SK-N-MC (cell line): ENCODE data around the gene CLEC14A.

Experiments
- DNase-seq: peaks from one replicate; pipeline ENCODE4 v3.0.0-alpha.2; 2011; ENCODE audit warnings: low read depth, low spot score
- H3K27ac ChIP-seq: fragments of 200-600 bp; sonication (generic); 2 replicates; pipeline ENCODE4 v1.5.1; 2016; ENCODE audit warnings: mixed run types
- H3K36me3 ChIP-seq: fragments of 200-600 bp; sonication (generic); 2 replicates; pipeline ENCODE4 v1.6.1; 2017; ENCODE audit warnings: antibody characterized with exemption, low read length, mixed read lengths; ENCODE audit not compliant: insufficient read depth
- H3K4me3 ChIP-seq: fragments of 200-600 bp; sonication (generic); 2 replicates; pipeline ENCODE4 v1.5.1; 2016
- H3K9ac ChIP-seq: fragments of 200-600 bp; sonication (generic); 2 replicates; pipeline ENCODE4 v1.8.0; 2017; ENCODE audit warnings: mixed run types, mixed read lengths; ENCODE audit not compliant: insufficient read length
- H3K9me3 ChIP-seq: fragments of 200-600 bp; sonication (generic); 2 replicates; pipeline ENCODE4 v1.6.1; 2017; ENCODE audit warnings: low read depth, mild to moderate bottlenecking, antibody characterized with exemption, low read length, moderate library complexity, mixed read lengths
- EZH2 ChIP-seq: fragments of 200-600 bp; sonication (generic); IDR thresholded peaks from one replicate; pipeline ENCODE4 v1.6.1; 2017; ENCODE audit warnings: antibody characterized with exemption
- FOXP2 ChIP-seq: optimal IDR thresholded peaks from 2 replicates; pipeline ENCODE3; 2011; ENCODE audit warnings: mild to moderate bottlenecking, moderate library complexity; ENCODE audit not compliant: insufficient read depth; ENCODE audit errors: extremely low read length, control extremely low read depth
- POLR2AphosphoS5 ChIP-seq: IDR thresholded peaks from 2 replicates; pipeline ENCODE4 v1.6.1; 2012; ENCODE audit warnings: mild to moderate bottlenecking, low read depth, low read length, borderline replicate concordance

The CLEC14A gene

GRCh38 chr14:38233218-38233617 is 22.7 kb downstream of the CLEC14A start:
- H3K27ac ChIP-seq, result no peak overlapping the region
- H3K9me3 ChIP-seq, result no peaks in the 10 kb centered on the region
- H3K4me3 ChIP-seq, result no peak overlapping the region
- DNase-seq, result no peak
- TF ChIP-seq EZH2 (no peak), POLR2AphosphoS5 (no peak), FOXP2 (no peak)
- H3K9ac ChIP-seq, result no peak overlapping the region
- H3K36me3 ChIP-seq, result no peaks in the 10 kb centered on the region

GRCh38 chr14:38226366-38226765 is 29.5 kb downstream of the CLEC14A start:
- Histone ChIP-seq H3K36me3 (no peaks in the 10 kb centered on the region), H3K4me3 (no peak overlapping the region), H3K9ac (no peak overlapping the region), H3K27ac (no peak overlapping the region), H3K9me3 (no peaks in the 10 kb centered on the region)
- TF ChIP-seq POLR2AphosphoS5 (no peak), EZH2 (no peak), FOXP2 (no peak)
- DNase-seq, result no peak

- DNase-seq, result no peak
- TF ChIP-seq POLR2AphosphoS5, result no peak
- no peak overlapping the region for H3K4me3 ChIP-seq
- H3K27ac ChIP-seq, result no peak overlapping the region
- H3K9me3 ChIP-seq, result no peaks in the 10 kb centered on the region
- H3K36me3 ChIP-seq, result no peaks in the 10 kb centered on the region
- H3K9ac ChIP-seq, result no peak overlapping the region
These were observed 29.9 kb downstream of the CLEC14A start for GRCh38 chr14:38225946-38226345.

- DNase-seq, result no peak
- TF ChIP-seq FOXP2 (no peak), EZH2 (no peak), POLR2AphosphoS5 (no peak)
These were observed 31.6 kb downstream of the CLEC14A start for GRCh38 chr14:38224338-38224737.

GRCh38 chr14:38221077-38221476 is 34.8 kb downstream of the CLEC14A start:
- DNase-seq, result no peak
- no peak for TF ChIP-seq EZH2
- TF ChIP-seq FOXP2, result no peak
- TF ChIP-seq POLR2AphosphoS5, result no peak
- no peak overlapping the region for H3K9ac ChIP-seq
- H3K4me3 ChIP-seq, result no peak overlapping the region
- no peak overlapping the region for H3K27ac ChIP-seq
- no peaks in the 10 kb centered on the region for H3K9me3 ChIP-seq
- no peaks in the 10 kb centered on the region for H3K36me3 ChIP-seq

More at GRCh38 chr14:38224338-38224737, 31.6 kb downstream of the CLEC14A start:
- no peak overlapping the region for H3K4me3 ChIP-seq
- no peak overlapping the region for H3K9ac ChIP-seq
- no peaks in the 10 kb centered on the region for H3K9me3 ChIP-seq
- H3K27ac ChIP-seq, result no peak overlapping the region
- H3K36me3 ChIP-seq, result no peaks in the 10 kb centered on the region

- no peak for DNase-seq
- TF ChIP-seq EZH2 (no peak), FOXP2 (no peak), POLR2AphosphoS5 (no peak)
- Histone ChIP-seq H3K27ac (no peak overlapping the region), H3K36me3 (no peaks in the 10 kb centered on the region), H3K9me3 (no peaks in the 10 kb centered on the region), H3K9ac (no peak overlapping the region), H3K4me3 (no peak overlapping the region)
These were observed 38.3 kb downstream of the CLEC14A start for GRCh38 chr14:38217553-38217952.

- Histone ChIP-seq H3K36me3 (no peaks in the 10 kb centered on the region), H3K4me3 (no peak overlapping the region), H3K9me3 (no peaks in the 10 kb centered on the region), H3K27ac (no peak overlapping the region), H3K9ac (no peak overlapping the region)
- DNase-seq, result no peak
- no peak for TF ChIP-seq FOXP2
- TF ChIP-seq EZH2, result no peak
- TF ChIP-seq POLR2AphosphoS5, result no peak
These were observed 42.9 kb downstream of the CLEC14A start for GRCh38 chr14:38213001-38213400.

GRCh38 chr14:38212111-38212510 is 43.8 kb downstream of the CLEC14A start:
- TF ChIP-seq FOXP2, result no peak
- no peak for TF ChIP-seq EZH2
- no peak for TF ChIP-seq POLR2AphosphoS5
- no peak for DNase-seq
- Histone ChIP-seq H3K4me3 (no peak overlapping the region), H3K9ac (no peak overlapping the region), H3K27ac (no peak overlapping the region), H3K9me3 (no peaks in the 10 kb centered on the region), H3K36me3 (no peaks in the 10 kb centered on the region)

GRCh38 chr14:38211255-38211735 is 44.6 kb downstream of the CLEC14A start:
- Histone ChIP-seq H3K9ac (no peak overlapping the region), H3K27ac (no peak overlapping the region), H3K4me3 (no peak overlapping the region), H3K36me3 (no peaks in the 10 kb centered on the region), H3K9me3 (no peaks in the 10 kb centered on the region)
- DNase-seq, result no peak
- TF ChIP-seq POLR2AphosphoS5 (no peak), EZH2 (no peak), FOXP2 (no peak)
